HepG2 (cell line): ENCODE results near the gene RAD51D. TPM values are rescaled to one million over a fixed set of nuclear protein-coding genes. Genes with fewer than 3 reads are reported as not detected.

ENCODE experiments used
- ADNP ChIP-seq: sonication (generic); formaldehyde crosslinking; IDR thresholded peaks from 2 replicates; pipeline ENCODE4 v1.4.0; 2020; ENCODE audit warnings: missing genetic modification reagents
- AHR ChIP-seq: IDR thresholded peaks from 2 replicates; pipeline ENCODE4 v1.6.1; 2018; ENCODE audit warnings: missing genetic modification reagents, missing compliant biosample characterization
- BCL6 ChIP-seq: IDR thresholded peaks from 2 replicates; pipeline ENCODE4 v1.6.1; 2016; ENCODE audit warnings: missing genetic modification reagents, missing compliant biosample characterization
- BRCA1 ChIP-seq: sonication (generic); formaldehyde crosslinking; IDR thresholded peaks from 2 replicates; pipeline ENCODE4 v1.4.0; 2020; ENCODE audit warnings: missing genetic modification reagents
- CBX1 ChIP-seq: IDR thresholded peaks from one replicate; pipeline ENCODE4 v1.6.1; 2016; ENCODE audit warnings: antibody characterized with exemption, low read depth
- HMGA1 ChIP-seq: sonication (generic); formaldehyde crosslinking; conservative IDR thresholded peaks from 2 replicates; pipeline ENCODE4 v1.4.0; 2020; ENCODE audit warnings: missing genetic modification reagents
- JARID2 ChIP-seq: sonication (generic); formaldehyde crosslinking; IDR thresholded peaks from 2 replicates; pipeline ENCODE4 v1.8.1; 2023; ENCODE audit warnings: missing genetic modification reagents, inconsistent platforms; ENCODE audit not compliant: insufficient replicate concordance
- KDM2A ChIP-seq: sonication (generic); formaldehyde crosslinking; IDR thresholded peaks from 2 replicates; pipeline ENCODE4 v1.4.0; 2020; ENCODE audit warnings: low read depth, missing genetic modification reagents, borderline replicate concordance
- MYC ChIP-seq: sonication (generic); formaldehyde crosslinking; IDR thresholded peaks from 2 replicates; pipeline ENCODE4 v1.9.0; 2021; ENCODE audit warnings: missing genetic modification reagents, borderline replicate concordance
- SIN3B ChIP-seq: fragments of 150-350 bp; IDR thresholded peaks from 2 replicates; pipeline ENCODE4 v1.6.1; 2014; ENCODE audit warnings: low read length
- SRY ChIP-seq: sonication (generic); formaldehyde crosslinking; IDR thresholded peaks from 2 replicates; pipeline ENCODE4 v1.8.0; 2022; ENCODE audit warnings: mild to moderate bottlenecking, missing genetic modification reagents
- ZBTB7B ChIP-seq: sonication (generic); formaldehyde crosslinking; IDR thresholded peaks from 2 replicates; pipeline ENCODE4 v1.4.0; 2020; ENCODE audit warnings: missing genetic modification reagents
- ZNF256 ChIP-seq: sonication (generic); formaldehyde crosslinking; conservative IDR thresholded peaks from 2 replicates; pipeline ENCODE4 v1.4.0; 2020; ENCODE audit warnings: missing genetic modification reagents
- ZNF264 ChIP-seq: sonication (generic); formaldehyde crosslinking; IDR thresholded peaks from 2 replicates; pipeline ENCODE4 v1.4.0; 2020; ENCODE audit warnings: missing genetic modification reagents
- ZNF451 ChIP-seq: sonication (generic); formaldehyde crosslinking; IDR thresholded peaks from 2 replicates; pipeline ENCODE4 v1.5.0; 2020; ENCODE audit warnings: mild to moderate bottlenecking, missing genetic modification reagents
- ZNF543 ChIP-seq: sonication (generic); formaldehyde crosslinking; IDR thresholded peaks from 2 replicates; pipeline ENCODE4 v1.4.0; 2020; ENCODE audit warnings: mild to moderate bottlenecking, missing genetic modification reagents
- ZSCAN30 ChIP-seq: sonication (generic); formaldehyde crosslinking; IDR thresholded peaks from 2 replicates; pipeline ENCODE4 v1.5.0; 2020; ENCODE audit warnings: mild to moderate bottlenecking, missing genetic modification reagents
- polyA plus RNA-seq, 8 experiments: library from polyadenylated mRNA; depleted of rRNA in 3 of 8; stranded (reverse) in 7 of 8; unstranded in 1 of 8; fragments of >200 nt; fragmentation: Illumina TruSeq in 4 of 8; extraction: Trizol in 4 of 8; gene quantifications; 2 replicates each; pipeline versions ENCODE4 v1.2.1 to v1.2.3, GENCODE V29; 2011 to 2016; ENCODE audit warnings: low read depth in 4 of 8, missing spikeins in 1 of 8, mixed read lengths in 1 of 8; ENCODE audit not compliant: insufficient read depth in 1 of 8
- total RNA-seq, 5 experiments: library from RNA; depleted of rRNA; stranded (reverse); fragments of >200 nt; fragmentation: Illumina TruSeq; extraction: Trizol; gene quantifications; 2 replicates each; pipeline ENCODE4 v1.2.3, GENCODE V29; 2016; ENCODE audit warnings: low read depth in 1 of 5
- TF ChIP-seq, protein P1 (sequence below): sonication (generic); formaldehyde crosslinking; IDR thresholded peaks from 2 replicates; pipeline ENCODE4 v1.4.0; 2020; ENCODE audit warnings: mild to moderate bottlenecking, missing genetic modification reagents
- TF ChIP-seq, protein P2 (sequence below): sonication (generic); formaldehyde crosslinking; IDR thresholded peaks from 2 replicates; pipeline ENCODE4 v1.5.0; 2020; ENCODE audit warnings: mild to moderate bottlenecking, missing genetic modification reagents, borderline replicate concordance
- TF ChIP-seq, protein P3 (sequence below): sonication (generic); formaldehyde crosslinking; IDR thresholded peaks from 2 replicates; pipeline ENCODE4 v1.8.1; 2023; ENCODE audit warnings: mild to moderate bottlenecking, missing genetic modification reagents
- TF ChIP-seq, protein P4 (sequence below): sonication (generic); formaldehyde crosslinking; IDR thresholded peaks from 2 replicates; pipeline ENCODE4 v1.8.1; 2023; ENCODE audit warnings: mild to moderate bottlenecking, inconsistent platforms, moderate library complexity, missing genetic modification reagents, borderline replicate concordance
- TF ChIP-seq, protein P5 (sequence below): IDR thresholded peaks from 2 replicates; pipeline ENCODE4 v1.6.1; 2018; ENCODE audit warnings: missing genetic modification reagents

RAD51D gene
- total and polyA plus RNA-seq, 2 of the 13 experiments (the other 11 are each of a cell fraction or from before 2014, with no cell fraction given): 6.7 to 13.1 TPM

DNA sequence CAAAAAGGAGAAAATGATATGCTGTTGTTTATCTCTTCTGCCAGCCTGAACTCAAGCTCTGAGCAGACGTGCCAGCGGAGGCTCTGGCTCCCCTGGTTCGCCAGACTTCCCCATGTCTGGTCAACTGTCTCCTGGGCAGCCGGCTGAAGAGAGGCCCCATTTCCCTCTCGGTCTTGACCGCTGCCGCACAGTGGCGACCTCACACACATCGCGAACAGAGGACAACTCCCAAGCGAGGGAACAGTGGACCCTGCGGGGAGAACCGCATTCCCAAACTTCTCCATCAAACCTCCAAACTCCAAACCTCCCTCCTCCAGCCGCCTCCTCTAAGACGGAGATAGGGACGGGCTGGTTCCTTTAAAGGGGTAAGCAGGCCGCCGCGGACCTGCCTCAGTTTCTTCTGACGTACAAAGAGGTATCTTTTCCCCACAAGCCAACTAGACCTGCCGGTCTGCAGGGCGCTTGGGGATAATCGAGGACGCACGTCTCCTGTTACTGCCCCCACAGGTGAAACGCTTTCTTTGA is 31.2 kb downstream of the RAD51D start (continued):
- TF ChIP-seq HMGA1 (CRISPR knock-in tag): no peak
- no peak for TF ChIP-seq JARID2
- peak; percentile 38 for TF ChIP-seq ZBTB7B (CRISPR knock-in tag)
- no peak for TF ChIP-seq ADNP (CRISPR knock-in tag)
- no peak for TF ChIP-seq ZNF451 (CRISPR knock-in tag)
- TF ChIP-seq ZSCAN30 (CRISPR knock-in tag): no peak
- peak; percentile 65 for TF ChIP-seq SRY
- 0 out of 2 replicates have a peak, but pooled peaks have one; percentile 26 for TF ChIP-seq ZNF264 (CRISPR knock-in tag)
- TF ChIP-seq CBX1: no peak
- TF ChIP-seq, protein P1, sequence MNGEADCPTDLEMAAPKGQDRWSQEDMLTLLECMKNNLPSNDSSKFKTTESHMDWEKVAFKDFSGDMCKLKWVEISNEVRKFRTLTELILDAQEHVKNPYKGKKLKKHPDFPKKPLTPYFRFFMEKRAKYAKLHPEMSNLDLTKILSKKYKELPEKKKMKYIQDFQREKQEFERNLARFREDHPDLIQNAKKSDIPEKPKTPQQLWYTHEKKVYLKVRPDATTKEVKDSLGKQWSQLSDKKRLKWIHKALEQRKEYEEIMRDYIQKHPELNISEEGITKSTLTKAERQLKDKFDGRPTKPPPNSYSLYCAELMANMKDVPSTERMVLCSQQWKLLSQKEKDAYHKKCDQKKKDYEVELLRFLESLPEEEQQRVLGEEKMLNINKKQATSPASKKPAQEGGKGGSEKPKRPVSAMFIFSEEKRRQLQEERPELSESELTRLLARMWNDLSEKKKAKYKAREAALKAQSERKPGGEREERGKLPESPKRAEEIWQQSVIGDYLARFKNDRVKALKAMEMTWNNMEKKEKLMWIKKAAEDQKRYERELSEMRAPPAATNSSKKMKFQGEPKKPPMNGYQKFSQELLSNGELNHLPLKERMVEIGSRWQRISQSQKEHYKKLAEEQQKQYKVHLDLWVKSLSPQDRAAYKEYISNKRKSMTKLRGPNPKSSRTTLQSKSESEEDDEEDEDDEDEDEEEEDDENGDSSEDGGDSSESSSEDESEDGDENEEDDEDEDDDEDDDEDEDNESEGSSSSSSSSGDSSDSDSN (CRISPR knock-in tag): peak; percentile 13; the same call in 1 of the 2 replicates
- TF ChIP-seq, protein P2, sequence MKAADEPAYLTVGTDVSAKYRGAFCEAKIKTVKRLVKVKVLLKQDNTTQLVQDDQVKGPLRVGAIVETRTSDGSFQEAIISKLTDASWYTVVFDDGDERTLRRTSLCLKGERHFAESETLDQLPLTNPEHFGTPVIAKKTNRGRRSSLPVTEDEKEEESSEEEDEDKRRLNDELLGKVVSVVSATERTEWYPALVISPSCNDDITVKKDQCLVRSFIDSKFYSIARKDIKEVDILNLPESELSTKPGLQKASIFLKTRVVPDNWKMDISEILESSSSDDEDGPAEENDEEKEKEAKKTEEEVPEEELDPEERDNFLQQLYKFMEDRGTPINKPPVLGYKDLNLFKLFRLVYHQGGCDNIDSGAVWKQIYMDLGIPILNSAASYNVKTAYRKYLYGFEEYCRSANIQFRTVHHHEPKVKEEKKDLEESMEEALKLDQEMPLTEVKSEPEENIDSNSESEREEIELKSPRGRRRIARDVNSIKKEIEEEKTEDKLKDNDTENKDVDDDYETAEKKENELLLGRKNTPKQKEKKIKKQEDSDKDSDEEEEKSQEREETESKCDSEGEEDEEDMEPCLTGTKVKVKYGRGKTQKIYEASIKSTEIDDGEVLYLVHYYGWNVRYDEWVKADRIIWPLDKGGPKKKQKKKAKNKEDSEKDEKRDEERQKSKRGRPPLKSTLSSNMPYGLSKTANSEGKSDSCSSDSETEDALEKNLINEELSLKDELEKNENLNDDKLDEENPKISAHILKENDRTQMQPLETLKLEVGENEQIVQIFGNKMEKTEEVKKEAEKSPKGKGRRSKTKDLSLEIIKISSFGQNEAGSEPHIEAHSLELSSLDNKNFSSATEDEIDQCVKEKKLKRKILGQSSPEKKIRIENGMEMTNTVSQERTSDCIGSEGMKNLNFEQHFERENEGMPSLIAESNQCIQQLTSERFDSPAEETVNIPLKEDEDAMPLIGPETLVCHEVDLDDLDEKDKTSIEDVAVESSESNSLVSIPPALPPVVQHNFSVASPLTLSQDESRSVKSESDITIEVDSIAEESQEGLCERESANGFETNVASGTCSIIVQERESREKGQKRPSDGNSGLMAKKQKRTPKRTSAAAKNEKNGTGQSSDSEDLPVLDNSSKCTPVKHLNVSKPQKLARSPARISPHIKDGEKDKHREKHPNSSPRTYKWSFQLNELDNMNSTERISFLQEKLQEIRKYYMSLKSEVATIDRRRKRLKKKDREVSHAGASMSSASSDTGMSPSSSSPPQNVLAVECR (CRISPR knock-in tag): peak; percentile 61; the same call in 1 of the 2 replicates
- peak; percentile 78 for TF ChIP-seq BRCA1 (CRISPR knock-in tag)
- peak; percentile 66 for TF ChIP-seq KDM2A
- TF ChIP-seq, protein P3, sequence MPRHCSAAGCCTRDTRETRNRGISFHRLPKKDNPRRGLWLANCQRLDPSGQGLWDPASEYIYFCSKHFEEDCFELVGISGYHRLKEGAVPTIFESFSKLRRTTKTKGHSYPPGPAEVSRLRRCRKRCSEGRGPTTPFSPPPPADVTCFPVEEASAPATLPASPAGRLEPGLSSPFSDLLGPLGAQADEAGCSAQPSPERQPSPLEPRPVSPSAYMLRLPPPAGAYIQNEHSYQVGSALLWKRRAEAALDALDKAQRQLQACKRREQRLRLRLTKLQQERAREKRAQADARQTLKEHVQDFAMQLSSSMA (CRISPR knock-in tag): peak; percentile 43; the same call in 1 of the 2 replicates
- TF ChIP-seq SIN3B: no peak
- peak; percentile 0; the same call in 1 of the 2 replicates for TF ChIP-seq BCL6
- TF ChIP-seq ZNF256 (CRISPR knock-in tag): no peak
- TF ChIP-seq AHR: no peak
- TF ChIP-seq, protein P4, sequence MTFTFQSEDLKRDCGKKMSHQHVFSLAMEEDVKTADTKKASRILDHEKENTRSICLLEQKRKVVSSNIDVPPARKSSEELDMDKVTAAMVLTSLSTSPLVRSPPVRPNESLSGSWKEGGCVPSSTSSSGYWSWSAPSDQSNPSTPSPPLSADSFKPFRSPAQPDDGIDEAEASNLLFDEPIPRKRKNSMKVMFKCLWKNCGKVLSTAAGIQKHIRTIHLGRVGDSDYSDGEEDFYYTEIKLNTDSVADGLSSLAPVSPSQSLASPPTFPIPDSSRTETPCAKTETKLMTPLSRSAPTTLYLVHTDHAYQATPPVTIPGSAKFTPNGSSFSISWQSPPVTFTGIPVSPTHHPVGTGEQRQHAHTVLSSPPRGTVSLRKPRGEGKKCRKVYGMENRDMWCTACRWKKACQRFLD (CRISPR knock-in tag): 0 out of 2 replicates have a peak, but pooled peaks have one; percentile 33
- TF ChIP-seq, protein P5, sequence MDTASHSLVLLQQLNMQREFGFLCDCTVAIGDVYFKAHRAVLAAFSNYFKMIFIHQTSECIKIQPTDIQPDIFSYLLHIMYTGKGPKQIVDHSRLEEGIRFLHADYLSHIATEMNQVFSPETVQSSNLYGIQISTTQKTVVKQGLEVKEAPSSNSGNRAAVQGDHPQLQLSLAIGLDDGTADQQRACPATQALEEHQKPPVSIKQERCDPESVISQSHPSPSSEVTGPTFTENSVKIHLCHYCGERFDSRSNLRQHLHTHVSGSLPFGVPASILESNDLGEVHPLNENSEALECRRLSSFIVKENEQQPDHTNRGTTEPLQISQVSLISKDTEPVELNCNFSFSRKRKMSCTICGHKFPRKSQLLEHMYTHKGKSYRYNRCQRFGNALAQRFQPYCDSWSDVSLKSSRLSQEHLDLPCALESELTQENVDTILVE: 0 out of 2 replicates have a peak, but pooled peaks have one; percentile 10
- TF ChIP-seq ZNF543 (CRISPR knock-in tag): peak; percentile 37; the same call in 1 of the 2 replicates
- TF ChIP-seq MYC: peak; percentile 37
